Upper lobe of right lung (tissue), 1 donor: Measurements from ENCODE around the gene KIF16B. TPM values are rescaled to one million over a fixed set of nuclear protein-coding genes. Genes with fewer than 3 reads are reported as not detected.

Experiments used
- ATAC-seq: fragments of 200-7000 bp; cut with Tn5 transposase; one replicate; pipeline ENCODE4 v1.9.1; 2020; ENCODE audit warnings: mild to moderate bottlenecking, moderate library complexity
- DNase-seq: peaks from one replicate; pipeline ENCODE4 v3.0.0-alpha.2; 2020
- H3K27ac ChIP-seq: fragments of 200-600 bp; one replicate; pipeline ENCODE4 v1.8.0; 2022
- H3K27me3 ChIP-seq: fragments of 200-600 bp; one replicate; pipeline ENCODE4 v1.8.0; 2022; ENCODE audit warnings: mild to moderate bottlenecking
- H3K36me3 ChIP-seq: fragments of 200-600 bp; one replicate; pipeline ENCODE4 v1.8.0; 2022
- H3K4me1 ChIP-seq: fragments of 200-600 bp; one replicate; pipeline ENCODE4 v1.8.0; 2022
- H3K4me3 ChIP-seq: fragments of 200-600 bp; one replicate; pipeline ENCODE4 v1.8.0; 2022; ENCODE audit warnings: mild to moderate bottlenecking
- H3K9me3 ChIP-seq: fragments of 200-600 bp; one replicate; pipeline ENCODE4 v1.8.0; 2022
- CTCF ChIP-seq: fragments of 200-600 bp; IDR thresholded peaks from one replicate; pipeline ENCODE4 v1.8.0; 2022; ENCODE audit warnings: antibody characterized with exemption
- intact Hi-C: fragments of 100-400 bp; cut with DNase I; formaldehyde crosslinking; loops from one replicate; pipeline ENCODE4 v1.11.0; 2022
- total RNA-seq: library from RNA; stranded (reverse); fragmentation: NEBNext Ultra II Directional; extraction: Animal tissue kit (Norgen Biotek cat#: 25700); gene quantifications from one replicate; pipeline ENCODE4 v1.2.1, GENCODE V29; 2021
- donor health status: DM: no; HTN: yes; CAD: no; lungs with severe emphysema.

KIF16B gene
- total RNA-seq, 1 donor from 2014 or later, result 21.6 TPM

GRCh38 chr20:16576219-16576618 is 3.0 kb upstream of the KIF16B start:
- H3K4me3 ChIP-seq, result no peak overlapping the region
- H3K27ac ChIP-seq, result no peak overlapping the region
- H3K36me3 ChIP-seq, result no peaks in the 10 kb centered on the region
- DNase-seq, result no peak
- intact Hi-C loops, result no loop called here
- no peaks in the 10 kb centered on the region for H3K9me3 ChIP-seq
- H3K4me1 ChIP-seq, result peaks cover 25% of the 10 kb centered on the region
- no peak for TF ChIP-seq CTCF
- H3K27me3 ChIP-seq, result no peaks in the 10 kb centered on the region
- no peak for ATAC-seq

- peak overlapping the region; percentile 63 for H3K27ac ChIP-seq
- TF ChIP-seq CTCF, result no peak
- H3K4me1 ChIP-seq, result peaks cover 26% of the 10 kb centered on the region
- peak overlapping the region; percentile 93 for H3K4me3 ChIP-seq
- no peaks in the 10 kb centered on the region for H3K9me3 ChIP-seq
- intact Hi-C loops, result no loop called here
- no peaks in the 10 kb centered on the region for H3K36me3 ChIP-seq
- no peak for DNase-seq
- H3K27me3 ChIP-seq, result no peaks in the 10 kb centered on the region
- ATAC-seq, result no peak
Measured at GRCh38 chr20:16575390-16576140, 2.3 kb upstream of the KIF16B start.

GRCh38 chr20:16574656-16575355 is 1.6 kb upstream of the KIF16B start:
- H3K9me3 ChIP-seq, result no peaks in the 10 kb centered on the region
- intact Hi-C loops, result no loop called here
- ATAC-seq (peak; percentile 88), DNase-seq (peak; percentile 95)
- H3K27me3 ChIP-seq, result no peaks in the 10 kb centered on the region
- TF ChIP-seq CTCF, result no peak
- H3K4me3 ChIP-seq, result peak overlapping the region; percentile 93
- H3K27ac ChIP-seq, result peak overlapping the region; percentile 63
- H3K4me1 ChIP-seq, result peaks cover 26% of the 10 kb centered on the region
- no peaks in the 10 kb centered on the region for H3K36me3 ChIP-seq

- intact Hi-C loops, result no loop called here
- Histone ChIP-seq H3K36me3 (no peaks in the 10 kb centered on the region), H3K27ac (no peak overlapping the region), H3K27me3 (no peaks in the 10 kb centered on the region), H3K4me3 (no peak overlapping the region), H3K9me3 (no peaks in the 10 kb centered on the region), H3K4me1 (peaks cover 26% of the 10 kb centered on the region)
- TF ChIP-seq CTCF, result no peak
- ATAC-seq (no peak), DNase-seq (no peak)
Measured at GRCh38 chr20:16571333-16571732, 1.9 kb downstream of the KIF16B start.

- DNase-seq, result no peak
- ATAC-seq, result no peak
- Histone ChIP-seq H3K27me3 (no peaks in the 10 kb centered on the region), H3K36me3 (no peaks in the 10 kb centered on the region), H3K9me3 (no peaks in the 10 kb centered on the region), H3K4me1 (peaks cover 15% of the 10 kb centered on the region), H3K4me3 (no peak overlapping the region), H3K27ac (no peak overlapping the region)
- no peak for TF ChIP-seq CTCF
- intact Hi-C loops, result no loop called here
Measured at GRCh38 chr20:16569246-16570153, 3.7 kb downstream of the KIF16B start.
